OCI-LY7 (cell line): Measurements from ENCODE around the gene RNF217.

Experiments used
- CTCF ChIP-seq: fragments of 200-600 bp; sonication (generic); conservative IDR thresholded peaks from 2 replicates; pipeline ENCODE4 v1.5.1; 2014; ENCODE audit warnings: mild to moderate bottlenecking, antibody characterized with exemption, low read length, moderate library complexity, mixed read lengths
- EZH2phosphoT487 ChIP-seq: fragments of 200-600 bp; sonication (generic); IDR thresholded peaks from 2 replicates; pipeline ENCODE4 v1.6.1; 2018; ENCODE audit warnings: low read depth, borderline replicate concordance, mild to moderate bottlenecking, mixed run types, antibody characterized with exemption, low read length, moderate library complexity, mixed read lengths

GRCh38 chr6:124999105-124999764 lies 37.0 kb downstream of the RNF217 start:
- TF ChIP-seq CTCF, result no peak
- TF ChIP-seq EZH2phosphoT487, result no peak
